ENCODE measurements around the gene ZNF710. TPM values are rescaled to one million over a fixed set of nuclear protein-coding genes. Genes with fewer than 3 reads are reported as not detected.

Gene ZNF710
- total RNA-seq, 2 donors from 2014 or later = 10.3 to 12.0 TPM

GRCh38 chr15:90113166-90113565 lies 112.0 kb downstream of the ZNF710 start:
- no peak for DNase-seq (ENCODE audit: low spot score)
- Histone ChIP-seq H3K36me3 (no peaks in the 10 kb centered on the region), H3K4me1 (ENCODE audit: control insufficient read depth in 1 of 2, low read depth in 2 of 2) (no peaks in the 10 kb centered on the region), H3K27me3 (replicated peaks; ENCODE audit: insufficient read depth) (no peaks in the 10 kb centered on the region), H3K9me3 (peaks cover 13% of the 10 kb centered on the region), H3K27ac (no peak overlapping the region), H3K4me3 (no peak overlapping the region)
- no peak for TF ChIP-seq CTCF (IDR thresholded peaks at IDR 0.05)
- ATAC-seq (ENCODE audit: insufficient number of reproducible peaks, low FRiP score, low read depth) = no peak

- DNase-seq (ENCODE audit: low spot score) (no peak), ATAC-seq (ENCODE audit: insufficient number of reproducible peaks, low FRiP score, low read depth) (no peak)
- Histone ChIP-seq H3K9me3 (peaks cover 13% of the 10 kb centered on the region), H3K36me3 (no peaks in the 10 kb centered on the region), H3K4me1 (ENCODE audit: control insufficient read depth in 1 of 2, low read depth in 2 of 2) (no peaks in the 10 kb centered on the region), H3K27ac (no peak overlapping the region), H3K27me3 (replicated peaks; ENCODE audit: insufficient read depth) (no peaks in the 10 kb centered on the region), H3K4me3 (no peak overlapping the region)
- TF ChIP-seq CTCF (IDR thresholded peaks at IDR 0.05) = no peak
Observed at GRCh38 chr15:90114451-90114901, 113.4 kb downstream of the ZNF710 start.

- no peak overlapping the region for H3K4me3 ChIP-seq
- DNase-seq (ENCODE audit: low spot score) (no peak), ATAC-seq (ENCODE audit: insufficient number of reproducible peaks, low FRiP score, low read depth) (no peak)
- no peaks in the 10 kb centered on the region for H3K36me3 ChIP-seq
- no peaks in the 10 kb centered on the region for H3K4me1 ChIP-seq (ENCODE audit: control insufficient read depth in 1 of 2, low read depth in 2 of 2)
- H3K27me3 ChIP-seq (replicated peaks; ENCODE audit: insufficient read depth) = no peaks in the 10 kb centered on the region
- H3K9me3 ChIP-seq = peaks cover 13% of the 10 kb centered on the region
- H3K27ac ChIP-seq = no peak overlapping the region
- TF ChIP-seq CTCF (IDR thresholded peaks at IDR 0.05) = no peak
Observed at GRCh38 chr15:90115783-90116182, 114.7 kb downstream of the ZNF710 start.

GRCh38 chr15:90119367-90119766 lies 118.2 kb downstream of the ZNF710 start:
- TF ChIP-seq CTCF (IDR thresholded peaks at IDR 0.05) = no peak
- H3K9me3 ChIP-seq = peaks cover 8% of the 10 kb centered on the region
- no peak overlapping the region for H3K4me3 ChIP-seq
- DNase-seq (ENCODE audit: low spot score) (no peak), ATAC-seq (ENCODE audit: insufficient number of reproducible peaks, low FRiP score, low read depth) (no peak)
- no peaks in the 10 kb centered on the region for H3K4me1 ChIP-seq (ENCODE audit: control insufficient read depth in 1 of 2, low read depth in 2 of 2)
- H3K36me3 ChIP-seq = no peaks in the 10 kb centered on the region
- H3K27ac ChIP-seq = no peak overlapping the region
- no peaks in the 10 kb centered on the region for H3K27me3 ChIP-seq (replicated peaks; ENCODE audit: insufficient read depth)

GRCh38 chr15:90121086-90121485 lies 120.0 kb downstream of the ZNF710 start:
- H3K4me1 ChIP-seq (ENCODE audit: control insufficient read depth in 1 of 2, low read depth in 2 of 2) = no peaks in the 10 kb centered on the region
- H3K4me3 ChIP-seq = no peak overlapping the region
- DNase-seq (ENCODE audit: low spot score) (no peak), ATAC-seq (ENCODE audit: insufficient number of reproducible peaks, low FRiP score, low read depth) (no peak)
- no peaks in the 10 kb centered on the region for H3K9me3 ChIP-seq
- no peaks in the 10 kb centered on the region for H3K27me3 ChIP-seq (replicated peaks; ENCODE audit: insufficient read depth)
- TF ChIP-seq CTCF (IDR thresholded peaks at IDR 0.05) = no peak
- H3K27ac ChIP-seq = no peak overlapping the region
- H3K36me3 ChIP-seq = no peaks in the 10 kb centered on the region
